NB4 (cell line): ENCODE data around the gene AMIGO3.

Experiments used
- CTCF ChIP-seq: IDR thresholded peaks from one replicate; pipeline ENCODE4 v1.5.1; 2012; ENCODE audit warnings: low read depth, low read length
- POLR2A ChIP-seq: IDR thresholded peaks from 2 replicates; pipeline ENCODE4 v1.6.1; 2011; ENCODE audit warnings: mild to moderate bottlenecking; ENCODE audit not compliant: insufficient read length; ENCODE audit errors: extremely low read depth

GRCh38 chr3:49670940-49671290 lies 48.6 kb downstream of the AMIGO3 start:
- no peak for TF ChIP-seq CTCF
- TF ChIP-seq POLR2A, result no peak
